GM18502 (cell line): Measurements from ENCODE around the gene PHACTR3.

Source experiments
- ATAC-seq: cut with Tn5 transposase; IDR thresholded peaks from one replicate; pipeline ENCODE4 v1.9.1; 2021; ENCODE audit warnings: mild to moderate bottlenecking; ENCODE audit not compliant: unreplicated experiment, poor library complexity

PHACTR3 gene

GRCh38 chr20:59784365-59784764, 180.0 kb downstream of the PHACTR3 start:
- ATAC-seq, result no peak

GRCh38 chr20:59784791-59785668, 180.7 kb downstream of the PHACTR3 start:
- no peak for ATAC-seq

DNA sequence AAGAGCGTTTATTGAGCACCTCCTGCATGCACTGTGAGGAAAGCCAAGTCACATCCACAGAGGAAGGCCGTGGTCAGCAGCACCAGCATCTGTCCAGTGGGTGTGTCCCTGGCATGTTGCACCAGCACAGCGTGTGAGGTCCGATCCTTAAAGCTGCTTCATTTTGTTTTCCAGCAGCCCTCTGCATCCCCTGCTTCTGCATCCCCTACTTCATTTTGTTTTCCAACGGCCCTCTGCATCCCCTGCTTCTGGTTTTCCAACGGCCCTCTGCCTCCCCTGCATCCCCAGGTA, 181.3 kb downstream of the PHACTR3 start:
- ATAC-seq, result no peak

GRCh38 chr20:59785986-59786795, 181.9 kb downstream of the PHACTR3 start:
- ATAC-seq, result no peak

DNA sequence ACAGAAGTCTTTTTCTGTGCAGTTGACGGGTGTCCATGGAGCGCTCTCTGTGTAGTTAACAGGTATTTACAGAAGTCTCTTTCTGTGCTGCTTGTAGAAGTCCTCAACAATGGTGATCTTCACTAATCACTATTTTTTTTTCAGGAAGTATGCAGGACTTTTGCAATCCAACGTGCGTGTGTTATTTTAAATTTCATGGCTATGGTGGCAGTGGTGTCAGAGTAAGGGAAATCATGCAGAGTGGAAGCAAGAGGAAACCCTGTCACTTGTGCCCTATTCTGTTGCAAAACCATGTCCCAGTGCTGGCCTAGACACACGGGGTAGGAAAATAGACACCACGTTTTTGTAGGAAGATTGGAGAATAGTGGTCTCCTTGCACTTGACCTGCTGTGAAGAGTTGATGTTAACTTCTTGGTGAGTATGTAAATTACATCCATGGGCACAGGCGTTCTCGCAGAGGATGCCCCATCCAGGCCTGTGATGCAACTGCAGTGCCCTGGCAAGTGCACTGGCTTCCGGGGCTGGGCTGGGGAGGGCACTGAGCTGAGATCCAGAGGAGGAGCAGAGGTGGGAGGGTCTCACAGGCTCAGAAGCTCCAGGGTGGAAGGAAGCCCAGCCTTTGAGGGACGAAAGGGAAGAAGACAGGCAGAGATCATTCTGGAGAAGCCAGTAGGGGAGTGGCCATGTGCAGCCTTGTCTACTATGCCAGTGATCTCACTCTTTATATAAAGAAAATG, 182.6 kb downstream of the PHACTR3 start:
- ATAC-seq, result no peak

DNA sequence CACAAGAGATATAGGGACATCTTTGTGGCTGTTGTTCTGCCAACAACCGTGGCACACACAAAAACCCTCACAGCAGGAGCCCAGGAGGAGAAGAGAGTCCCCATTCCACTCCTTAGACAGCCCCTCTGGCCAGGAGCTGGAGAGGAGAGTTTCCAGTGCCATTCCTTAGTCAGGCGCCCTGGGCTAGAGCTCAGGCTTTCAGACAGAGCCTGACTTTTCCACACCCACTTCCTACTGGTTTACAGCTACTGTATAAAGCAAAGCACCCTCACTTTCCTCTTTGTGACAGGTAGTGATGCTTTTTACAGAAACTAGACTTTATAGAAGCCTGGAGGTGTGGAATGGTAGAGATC, 183.2 kb downstream of the PHACTR3 start:
- no peak for ATAC-seq

DNA sequence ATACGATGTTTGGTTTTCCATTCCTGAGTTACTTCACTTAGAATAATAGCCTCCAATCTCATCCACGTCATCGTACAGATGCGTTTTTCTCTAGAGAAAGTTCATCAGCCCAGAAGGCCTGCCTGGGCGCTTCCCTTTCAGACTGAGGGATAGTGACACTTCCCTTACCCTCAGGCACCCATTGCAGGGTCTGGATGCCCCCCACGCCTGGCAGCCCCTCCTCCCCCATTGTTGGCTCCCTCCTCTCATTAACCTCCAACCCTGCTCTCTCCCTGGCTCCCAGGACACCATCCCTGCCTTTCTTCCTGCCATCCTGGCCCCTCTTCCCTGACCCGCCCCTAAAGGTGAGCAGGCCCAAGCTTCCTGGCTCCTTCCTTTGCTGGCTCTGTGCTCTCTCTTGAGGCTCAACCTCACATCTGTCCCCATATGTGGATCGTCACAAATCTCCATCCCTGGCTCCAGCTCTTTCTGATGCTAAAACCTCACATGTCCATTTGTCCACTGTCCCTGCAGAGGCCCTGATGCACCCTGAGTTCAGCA, 183.9 kb downstream of the PHACTR3 start:
- no peak for ATAC-seq

GRCh38 chr20:59788811-59789397, 184.6 kb downstream of the PHACTR3 start:
- no peak for ATAC-seq

DNA sequence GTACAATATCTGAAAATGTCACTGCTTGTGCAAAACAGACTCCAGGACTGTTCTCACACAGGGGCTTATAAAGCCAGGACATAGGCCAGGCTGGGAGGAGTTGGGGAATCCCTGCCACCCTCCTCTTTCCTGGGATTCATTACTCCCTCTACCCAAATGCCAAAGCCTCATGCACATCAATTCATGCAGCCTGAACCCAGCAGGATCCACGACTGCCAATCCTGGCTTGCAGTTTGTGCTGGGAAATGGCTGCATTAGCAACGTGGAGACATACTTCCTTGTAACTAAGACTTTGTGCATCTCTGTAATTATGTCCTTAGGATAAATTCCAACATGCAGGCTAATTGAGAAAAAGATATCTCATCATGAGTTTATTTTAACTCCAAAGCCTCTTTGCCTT, 185.3 kb downstream of the PHACTR3 start:
- no peak for ATAC-seq

GRCh38 chr20:59790346-59790745, 186.0 kb downstream of the PHACTR3 start:
- no peak for ATAC-seq

GRCh38 chr20:59792300-59792699, 188.0 kb downstream of the PHACTR3 start:
- ATAC-seq, result no peak

DNA sequence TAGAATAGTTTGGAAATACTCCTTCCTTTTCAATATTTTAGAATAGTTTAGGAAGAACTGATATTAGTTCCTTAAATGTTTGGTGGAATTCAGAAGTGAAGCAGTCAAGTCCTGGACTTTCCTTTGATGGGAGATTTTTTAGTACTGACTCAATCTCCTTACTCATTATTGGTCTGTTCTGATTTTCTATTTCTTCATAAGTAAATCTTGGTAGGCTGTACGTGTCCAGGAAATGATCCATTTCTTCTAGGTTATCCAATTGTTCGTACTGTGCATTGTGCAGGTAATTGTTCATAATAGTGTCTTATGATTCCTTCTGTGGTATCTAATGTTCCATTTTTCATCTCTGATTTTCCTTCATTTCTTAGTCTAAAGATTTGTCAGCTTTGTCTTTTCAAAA, 190.2 kb downstream of the PHACTR3 start:
- ATAC-seq, result no peak

- no peak for ATAC-seq
Observed at GRCh38 chr20:59800309-59800708, 196.0 kb downstream of the PHACTR3 start.

GRCh38 chr20:59802018-59802417, 197.7 kb downstream of the PHACTR3 start:
- no peak for ATAC-seq

GRCh38 chr20:59802471-59803221, 198.3 kb downstream of the PHACTR3 start:
- no peak for ATAC-seq

- ATAC-seq, result no peak
Observed at GRCh38 chr20:59804347-59804746, 200.0 kb downstream of the PHACTR3 start.

DNA sequence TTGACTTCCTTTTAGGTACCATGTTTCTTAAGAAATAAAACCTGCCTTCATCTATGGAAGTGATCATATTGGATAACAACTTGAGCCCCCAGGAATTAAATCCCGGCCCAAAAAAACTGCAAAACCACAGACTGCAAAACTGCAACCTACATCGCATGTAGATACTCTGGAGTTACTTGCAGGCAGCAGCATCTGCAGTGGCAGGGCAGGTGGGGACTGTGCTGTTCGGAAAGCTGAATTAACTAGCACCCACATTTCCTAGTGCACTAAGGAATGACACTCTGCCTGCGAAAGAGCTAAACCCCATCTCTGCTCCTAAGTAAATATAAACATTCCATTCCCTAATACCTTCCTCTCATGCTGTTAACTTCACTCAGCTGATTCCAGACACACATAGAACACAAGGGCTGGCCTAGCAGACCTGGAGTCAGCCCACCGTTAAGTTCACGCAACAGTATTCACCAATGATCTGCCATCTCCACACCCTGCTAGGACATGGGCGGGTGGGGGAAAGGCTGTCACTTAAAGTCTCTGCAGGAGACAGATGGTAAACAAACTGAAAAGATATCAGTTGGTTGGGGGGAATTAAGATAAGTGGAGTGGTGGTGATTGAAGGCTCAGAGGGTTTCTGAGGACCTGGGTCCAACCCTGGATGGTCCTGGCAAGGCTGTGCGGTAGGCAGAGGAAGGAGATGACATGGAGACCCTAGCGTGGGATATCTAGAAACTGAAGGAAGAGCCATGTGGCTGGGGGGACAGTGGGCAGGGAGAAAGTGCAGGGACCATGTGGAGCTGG, 200.7 kb downstream of the PHACTR3 start:
- ATAC-seq, result no peak

GRCh38 chr20:59805786-59806577, 201.6 kb downstream of the PHACTR3 start:
- no peak for ATAC-seq
